Measurements from ENCODE around the gene MCM5. TPM values are rescaled to one million over a fixed set of nuclear protein-coding genes. Genes with fewer than 3 reads are reported as not detected.
"Not testable (repeated sequence)": the region's sequence is repeated elsewhere in the genome, so short reads cannot be mapped to it uniquely, and the experiment has no call there.

The MCM5 gene
- total and polyA plus RNA-seq, 2 experiments from 2014 or later: 26.2 to 82.1 TPM

DNA sequence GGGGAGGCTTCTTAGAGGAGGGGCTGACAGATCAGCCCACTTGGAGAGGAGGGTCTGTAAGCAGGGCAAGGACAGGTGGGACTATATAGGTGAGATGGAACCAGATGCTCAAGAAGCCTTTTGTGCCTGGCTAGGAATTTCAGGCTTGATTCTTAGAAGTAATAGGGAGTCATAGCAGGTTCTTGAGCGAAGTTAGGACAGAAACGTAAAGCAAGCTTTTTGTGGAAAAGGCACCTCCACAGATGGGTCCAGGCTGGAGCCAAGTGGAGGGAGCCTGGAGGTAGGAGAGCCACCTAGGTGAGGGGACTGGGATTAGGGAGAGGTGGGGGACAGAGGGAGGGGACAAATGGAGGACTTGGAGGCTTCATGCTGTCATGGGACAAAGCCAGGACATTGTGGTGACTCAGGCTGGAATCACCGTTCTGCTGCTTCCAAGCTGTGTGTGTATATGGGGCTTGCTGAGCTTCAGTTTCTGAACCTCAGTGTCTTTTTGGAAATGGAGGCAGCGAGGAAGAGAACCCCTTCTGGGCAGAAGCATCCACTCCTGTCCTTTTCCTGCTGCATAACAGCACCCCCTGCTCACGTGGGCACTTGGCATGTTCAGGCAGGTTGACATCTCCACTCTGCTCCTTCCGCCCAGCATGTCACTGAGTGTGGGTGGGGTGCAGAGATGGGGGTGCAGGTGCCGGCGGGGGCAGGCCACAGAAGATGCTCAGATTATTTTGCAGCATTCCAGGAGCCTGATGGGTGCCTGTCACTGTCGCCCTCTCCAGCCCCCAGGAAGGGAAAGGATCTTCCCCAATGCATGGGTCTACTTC, 58.0 kb downstream of the MCM5 start:
- TF ChIP-seq, protein P1, sequence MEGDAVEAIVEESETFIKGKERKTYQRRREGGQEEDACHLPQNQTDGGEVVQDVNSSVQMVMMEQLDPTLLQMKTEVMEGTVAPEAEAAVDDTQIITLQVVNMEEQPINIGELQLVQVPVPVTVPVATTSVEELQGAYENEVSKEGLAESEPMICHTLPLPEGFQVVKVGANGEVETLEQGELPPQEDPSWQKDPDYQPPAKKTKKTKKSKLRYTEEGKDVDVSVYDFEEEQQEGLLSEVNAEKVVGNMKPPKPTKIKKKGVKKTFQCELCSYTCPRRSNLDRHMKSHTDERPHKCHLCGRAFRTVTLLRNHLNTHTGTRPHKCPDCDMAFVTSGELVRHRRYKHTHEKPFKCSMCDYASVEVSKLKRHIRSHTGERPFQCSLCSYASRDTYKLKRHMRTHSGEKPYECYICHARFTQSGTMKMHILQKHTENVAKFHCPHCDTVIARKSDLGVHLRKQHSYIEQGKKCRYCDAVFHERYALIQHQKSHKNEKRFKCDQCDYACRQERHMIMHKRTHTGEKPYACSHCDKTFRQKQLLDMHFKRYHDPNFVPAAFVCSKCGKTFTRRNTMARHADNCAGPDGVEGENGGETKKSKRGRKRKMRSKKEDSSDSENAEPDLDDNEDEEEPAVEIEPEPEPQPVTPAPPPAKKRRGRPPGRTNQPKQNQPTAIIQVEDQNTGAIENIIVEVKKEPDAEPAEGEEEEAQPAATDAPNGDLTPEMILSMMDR (IDR thresholded peaks at IDR 0.05; ENCODE audit: low read depth, low read length): no peak
- DNase-seq (ENCODE audit: low read depth in 1 of 2, low spot score in 1 of 2): no peak

GRCh38 chr22:35458547-35459422, 58.8 kb downstream of the MCM5 start:
- no peaks in the 10 kb centered on the region for H3K9me3 ChIP-seq (ENCODE audit: low read depth)
- H3K36me3 ChIP-seq: no peaks in the 10 kb centered on the region
- H3K4me3 ChIP-seq: no peak overlapping the region
- H3K27ac ChIP-seq: peak overlapping the region; percentile 24
- DNase-seq (ENCODE audit: low read depth in 1 of 2, low spot score in 1 of 2): no peak
- TF ChIP-seq, protein P1 (IDR thresholded peaks at IDR 0.05; ENCODE audit: low read depth, low read length): no peak
- no peaks in the 10 kb centered on the region for H3K27me3 ChIP-seq
- H3K4me1 ChIP-seq (ENCODE audit: low read depth): peaks cover 5% of the 10 kb centered on the region

More for the DNA sequence above, 58.0 kb downstream of the MCM5 start:
- H3K4me3 ChIP-seq: no peak overlapping the region
- H3K9me3 ChIP-seq (ENCODE audit: low read depth): no peaks in the 10 kb centered on the region
- H3K36me3 ChIP-seq: no peaks in the 10 kb centered on the region
- H3K4me1 ChIP-seq (ENCODE audit: low read depth): peaks cover 10% of the 10 kb centered on the region
- no peaks in the 10 kb centered on the region for H3K27me3 ChIP-seq
- H3K27ac ChIP-seq: peak overlapping the region; percentile 24

- Histone ChIP-seq H3K4me3 (no peak overlapping the region), H3K27me3 (no peaks in the 10 kb centered on the region), H3K4me1 (ENCODE audit: low read depth) (peaks cover 5% of the 10 kb centered on the region), H3K9me3 (ENCODE audit: low read depth) (no peaks in the 10 kb centered on the region), H3K27ac (no peak overlapping the region), H3K36me3 (no peaks in the 10 kb centered on the region)
- DNase-seq (ENCODE audit: low read depth in 1 of 2, low spot score in 1 of 2): no peak
- TF ChIP-seq, protein P1 (IDR thresholded peaks at IDR 0.05; ENCODE audit: low read depth, low read length): no peak
Observed at GRCh38 chr22:35459423-35459894, 59.5 kb downstream of the MCM5 start.

DNA sequence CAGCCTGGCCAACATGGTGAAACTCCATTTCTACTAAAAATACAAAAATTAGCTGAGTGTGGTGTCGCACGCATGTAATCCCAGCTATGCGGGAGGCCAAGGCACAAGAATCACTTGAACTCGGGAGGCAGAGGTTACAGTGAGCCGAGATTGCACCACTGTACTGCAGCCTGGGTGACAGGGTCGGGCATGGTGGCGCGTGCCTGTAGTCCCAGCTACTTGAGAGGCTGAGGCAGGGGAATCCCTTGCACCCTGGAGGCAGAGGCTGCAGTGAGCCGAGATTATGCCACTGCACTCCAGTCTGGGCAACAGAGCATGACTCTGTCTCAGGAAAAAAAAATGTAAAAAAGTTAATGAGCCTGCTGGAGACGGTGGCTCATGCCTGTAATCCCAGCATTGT, 60.0 kb downstream of the MCM5 start:
- H3K36me3 ChIP-seq; H3K4me1 ChIP-seq (ENCODE audit: low read depth); H3K27ac ChIP-seq; H3K9me3 ChIP-seq (ENCODE audit: low read depth); DNase-seq (ENCODE audit: low read depth in 1 of 2, low spot score in 1 of 2); H3K4me3 ChIP-seq; H3K27me3 ChIP-seq: not testable (repeated sequence)

DNA sequence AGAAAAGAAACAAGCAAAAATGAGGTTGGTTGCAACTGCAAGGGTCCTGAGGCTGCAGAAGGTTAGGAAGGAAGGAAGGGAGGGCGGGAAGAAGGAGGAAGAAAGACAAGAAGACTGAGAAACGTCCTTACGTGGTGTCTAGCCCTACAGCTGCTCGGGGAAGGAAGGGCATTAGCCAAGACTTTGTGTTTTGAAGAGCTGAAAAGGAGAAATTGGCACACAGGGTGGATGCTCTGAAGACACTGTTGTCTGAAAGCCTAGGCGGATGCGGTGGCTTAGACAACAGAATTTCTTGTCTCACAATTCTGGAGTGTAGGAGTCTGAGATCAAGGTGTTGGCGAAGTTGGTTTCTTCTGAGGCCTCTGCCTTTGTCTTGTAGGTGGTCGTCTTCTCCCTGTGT, 60.7 kb downstream of the MCM5 start:
- H3K9me3 ChIP-seq (ENCODE audit: low read depth): no peaks in the 10 kb centered on the region

More for the DNA sequence above, 60.7 kb downstream of the MCM5 start:
- no peaks in the 10 kb centered on the region for H3K36me3 ChIP-seq
- TF ChIP-seq, protein P1 (IDR thresholded peaks at IDR 0.05; ENCODE audit: low read depth, low read length): no peak
- H3K27ac ChIP-seq: no peak overlapping the region
- DNase-seq (ENCODE audit: low read depth in 1 of 2, low spot score in 1 of 2): no peak
- H3K4me3 ChIP-seq: no peak overlapping the region
- H3K27me3 ChIP-seq: no peaks in the 10 kb centered on the region
- peaks cover 5% of the 10 kb centered on the region for H3K4me1 ChIP-seq (ENCODE audit: low read depth)
